NCI-H146 (cell line): ENCODE data around the gene AK8.
"Not testable (repeated sequence)": the region's sequence is repeated elsewhere in the genome, so short reads cannot be mapped to it uniquely, and the experiment has no call there.

Source experiments
- DNase-seq: peaks from one replicate; lab custom pipeline; 2025; lab: John Stamatoyannopoulos, UW

AK8 gene

GRCh38 chr9:132797861-132798659, 80.0 kb downstream of the AK8 start:
- DNase-seq: no peak

GRCh38 chr9:132795511-132796303, 82.4 kb downstream of the AK8 start:
- no peak for DNase-seq

- DNase-seq: peak; percentile 5
Measured at GRCh38 chr9:132794730-132795380, 83.2 kb downstream of the AK8 start.

- no peak for DNase-seq
Measured at GRCh38 chr9:132793606-132794580, 84.2 kb downstream of the AK8 start.

GRCh38 chr9:132792547-132792946, 85.5 kb downstream of the AK8 start:
- DNase-seq: no peak

- no peak for DNase-seq
Measured at GRCh38 chr9:132791699-132792240, 86.3 kb downstream of the AK8 start.

GRCh38 chr9:132789719-132790118, 88.4 kb downstream of the AK8 start:
- DNase-seq: no peak

GRCh38 chr9:132788378-132788777, 89.7 kb downstream of the AK8 start:
- DNase-seq: no peak

GRCh38 chr9:132787748-132788159, 90.3 kb downstream of the AK8 start:
- no peak for DNase-seq

- DNase-seq: no peak
Measured at GRCh38 chr9:132784286-132784830, 93.7 kb downstream of the AK8 start.

GRCh38 chr9:132783006-132783405, 95.1 kb downstream of the AK8 start:
- DNase-seq: no peak

- no peak for DNase-seq
Measured at GRCh38 chr9:132782037-132782436, 96.0 kb downstream of the AK8 start.

GRCh38 chr9:132780230-132781007, 97.7 kb downstream of the AK8 start:
- DNase-seq: no peak

GRCh38 chr9:132776891-132777290, 101.2 kb downstream of the AK8 start:
- no peak for DNase-seq

- DNase-seq: no peak
Measured at GRCh38 chr9:132776268-132776667, 101.8 kb downstream of the AK8 start.

- DNase-seq: no peak
Measured at GRCh38 chr9:132775720-132776119, 102.4 kb downstream of the AK8 start.

GRCh38 chr9:132774886-132775285, 103.2 kb downstream of the AK8 start:
- no peak for DNase-seq

- no peak for DNase-seq
Measured at GRCh38 chr9:132773764-132774339, 104.2 kb downstream of the AK8 start.

GRCh38 chr9:132773093-132773492, 105.0 kb downstream of the AK8 start:
- no peak for DNase-seq

- DNase-seq: not testable (repeated sequence)
Measured at GRCh38 chr9:132771752-132772151, 106.3 kb downstream of the AK8 start.
